ENCODE data around the gene CPXM1. TPM values are rescaled to one million over a fixed set of nuclear protein-coding genes. Genes with fewer than 3 reads are reported as not detected.

The CPXM1 gene
- total and polyA plus RNA-seq, 9 of the 15 experiments (the other 6 are each of a cell fraction or from before 2014, with no cell fraction given): 0.04 to 1.1 (median 0.37) TPM; not detected in 2

DNA sequence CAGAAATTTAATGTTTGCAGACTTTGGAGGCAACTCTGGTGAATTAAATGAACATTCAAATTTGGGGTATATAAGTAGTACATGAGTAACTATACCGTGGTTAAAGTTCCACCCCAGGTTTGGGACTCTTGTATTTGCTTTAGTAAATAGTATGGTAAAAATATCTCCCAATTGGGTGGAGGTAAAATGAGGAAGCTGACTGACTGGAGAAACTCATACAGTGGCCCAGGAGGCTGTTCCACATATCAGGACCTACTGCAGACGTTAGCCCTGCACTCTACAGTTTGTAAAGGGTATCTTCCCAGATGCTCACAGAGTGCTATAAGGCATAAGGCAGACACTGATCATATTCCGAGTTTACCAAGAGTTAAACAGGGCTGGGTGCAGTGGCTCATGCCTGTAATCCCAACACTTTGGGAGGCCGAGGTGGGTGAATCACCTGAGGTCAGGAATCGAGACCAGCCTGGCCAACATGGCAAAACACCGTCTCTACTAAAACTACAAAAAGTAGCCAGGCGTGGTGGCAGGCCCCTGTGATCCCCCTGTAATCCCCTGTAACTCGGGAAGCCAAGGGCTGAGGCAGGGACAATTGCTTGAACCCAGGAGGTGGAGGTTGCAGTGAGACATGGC, 53.7 kb downstream of the CPXM1 start:
- no TSS peak for BruUV-seq (replicated peaks)
- H3K4me2 ChIP-seq (ENCODE audit: insufficient read depth, low read length): no peak overlapping the region
- H3K9me1 ChIP-seq (ENCODE audit: control insufficient read depth, insufficient read depth, low read length): no peaks in the 10 kb centered on the region
- no peaks in the 10 kb centered on the region for H3K36me3 ChIP-seq (ENCODE audit: control insufficient read depth, insufficient read depth, low read length)
- 2% methylated on average over 8 of the region's 8 CpGs for WGBS (ENCODE audit: insufficient coverage, low coverage, missing lambda C conversion rate)
- no peak overlapping the region for H3K27ac ChIP-seq (ENCODE audit: extremely low read depth, low read depth, low read length)
- POLR2A ChIA-PET: interaction anchor here (0.9 kb wide), 1 partner anchor 10 kb away, joined by 3 read pairs; no protein-coding TSS in a partner anchor
- no peak for FAIRE-seq
- in situ Hi-C loops (cut with MboI): no loop called here
- no peak overlapping the region for H3K9ac ChIP-seq (ENCODE audit: insufficient read depth in 1 of 2, low read depth in 2 of 2, low read length in 2 of 2)
- no peaks in the 10 kb centered on the region for H4K20me1 ChIP-seq (replicated peaks; ENCODE audit: control insufficient read depth, insufficient read depth, low read length)
- no peak overlapping the region for H2AFZ ChIP-seq (ENCODE audit: low read depth, low read length)
- DNase-seq (ENCODE audit: extremely low read depth in 1 of 4, low spot score in 3 of 4): no peak
- peaks cover 2 to 25% of the 10 kb centered on the region in 2 experiments; a peak in 4 of 5 replicates for H3K4me1 ChIP-seq (replicated peaks in 1 of 2; ENCODE audit: control insufficient read depth in 2 of 2, insufficient read depth in 2 of 2, low read length in 2 of 2)
- no peak overlapping the region for H3K4me3 ChIP-seq
- CTCF ChIA-PET (ENCODE audit: low intra/inter-chr PET ratio): no interaction called here
- no peaks in the 10 kb centered on the region for H3K9me3 ChIP-seq (replicated peaks; ENCODE audit: control insufficient read depth, insufficient read depth, low read depth, low read length)
- ATAC-seq: no peak
- H3K27me3 ChIP-seq (ENCODE audit: control insufficient read depth in 2 of 2, insufficient read depth in 2 of 2, low read length in 2 of 2): peaks cover 0 to 43% of the 10 kb centered on the region in 2 experiments; a peak in 2 of 5 replicates
- intact Hi-C loops (cut with micrococcal nuclease): no loop called here
- no peaks in the 10 kb centered on the region for H3K79me2 ChIP-seq (ENCODE audit: control insufficient read depth, insufficient read depth, low read length)
- TF ChIP-seq, protein P1, sequence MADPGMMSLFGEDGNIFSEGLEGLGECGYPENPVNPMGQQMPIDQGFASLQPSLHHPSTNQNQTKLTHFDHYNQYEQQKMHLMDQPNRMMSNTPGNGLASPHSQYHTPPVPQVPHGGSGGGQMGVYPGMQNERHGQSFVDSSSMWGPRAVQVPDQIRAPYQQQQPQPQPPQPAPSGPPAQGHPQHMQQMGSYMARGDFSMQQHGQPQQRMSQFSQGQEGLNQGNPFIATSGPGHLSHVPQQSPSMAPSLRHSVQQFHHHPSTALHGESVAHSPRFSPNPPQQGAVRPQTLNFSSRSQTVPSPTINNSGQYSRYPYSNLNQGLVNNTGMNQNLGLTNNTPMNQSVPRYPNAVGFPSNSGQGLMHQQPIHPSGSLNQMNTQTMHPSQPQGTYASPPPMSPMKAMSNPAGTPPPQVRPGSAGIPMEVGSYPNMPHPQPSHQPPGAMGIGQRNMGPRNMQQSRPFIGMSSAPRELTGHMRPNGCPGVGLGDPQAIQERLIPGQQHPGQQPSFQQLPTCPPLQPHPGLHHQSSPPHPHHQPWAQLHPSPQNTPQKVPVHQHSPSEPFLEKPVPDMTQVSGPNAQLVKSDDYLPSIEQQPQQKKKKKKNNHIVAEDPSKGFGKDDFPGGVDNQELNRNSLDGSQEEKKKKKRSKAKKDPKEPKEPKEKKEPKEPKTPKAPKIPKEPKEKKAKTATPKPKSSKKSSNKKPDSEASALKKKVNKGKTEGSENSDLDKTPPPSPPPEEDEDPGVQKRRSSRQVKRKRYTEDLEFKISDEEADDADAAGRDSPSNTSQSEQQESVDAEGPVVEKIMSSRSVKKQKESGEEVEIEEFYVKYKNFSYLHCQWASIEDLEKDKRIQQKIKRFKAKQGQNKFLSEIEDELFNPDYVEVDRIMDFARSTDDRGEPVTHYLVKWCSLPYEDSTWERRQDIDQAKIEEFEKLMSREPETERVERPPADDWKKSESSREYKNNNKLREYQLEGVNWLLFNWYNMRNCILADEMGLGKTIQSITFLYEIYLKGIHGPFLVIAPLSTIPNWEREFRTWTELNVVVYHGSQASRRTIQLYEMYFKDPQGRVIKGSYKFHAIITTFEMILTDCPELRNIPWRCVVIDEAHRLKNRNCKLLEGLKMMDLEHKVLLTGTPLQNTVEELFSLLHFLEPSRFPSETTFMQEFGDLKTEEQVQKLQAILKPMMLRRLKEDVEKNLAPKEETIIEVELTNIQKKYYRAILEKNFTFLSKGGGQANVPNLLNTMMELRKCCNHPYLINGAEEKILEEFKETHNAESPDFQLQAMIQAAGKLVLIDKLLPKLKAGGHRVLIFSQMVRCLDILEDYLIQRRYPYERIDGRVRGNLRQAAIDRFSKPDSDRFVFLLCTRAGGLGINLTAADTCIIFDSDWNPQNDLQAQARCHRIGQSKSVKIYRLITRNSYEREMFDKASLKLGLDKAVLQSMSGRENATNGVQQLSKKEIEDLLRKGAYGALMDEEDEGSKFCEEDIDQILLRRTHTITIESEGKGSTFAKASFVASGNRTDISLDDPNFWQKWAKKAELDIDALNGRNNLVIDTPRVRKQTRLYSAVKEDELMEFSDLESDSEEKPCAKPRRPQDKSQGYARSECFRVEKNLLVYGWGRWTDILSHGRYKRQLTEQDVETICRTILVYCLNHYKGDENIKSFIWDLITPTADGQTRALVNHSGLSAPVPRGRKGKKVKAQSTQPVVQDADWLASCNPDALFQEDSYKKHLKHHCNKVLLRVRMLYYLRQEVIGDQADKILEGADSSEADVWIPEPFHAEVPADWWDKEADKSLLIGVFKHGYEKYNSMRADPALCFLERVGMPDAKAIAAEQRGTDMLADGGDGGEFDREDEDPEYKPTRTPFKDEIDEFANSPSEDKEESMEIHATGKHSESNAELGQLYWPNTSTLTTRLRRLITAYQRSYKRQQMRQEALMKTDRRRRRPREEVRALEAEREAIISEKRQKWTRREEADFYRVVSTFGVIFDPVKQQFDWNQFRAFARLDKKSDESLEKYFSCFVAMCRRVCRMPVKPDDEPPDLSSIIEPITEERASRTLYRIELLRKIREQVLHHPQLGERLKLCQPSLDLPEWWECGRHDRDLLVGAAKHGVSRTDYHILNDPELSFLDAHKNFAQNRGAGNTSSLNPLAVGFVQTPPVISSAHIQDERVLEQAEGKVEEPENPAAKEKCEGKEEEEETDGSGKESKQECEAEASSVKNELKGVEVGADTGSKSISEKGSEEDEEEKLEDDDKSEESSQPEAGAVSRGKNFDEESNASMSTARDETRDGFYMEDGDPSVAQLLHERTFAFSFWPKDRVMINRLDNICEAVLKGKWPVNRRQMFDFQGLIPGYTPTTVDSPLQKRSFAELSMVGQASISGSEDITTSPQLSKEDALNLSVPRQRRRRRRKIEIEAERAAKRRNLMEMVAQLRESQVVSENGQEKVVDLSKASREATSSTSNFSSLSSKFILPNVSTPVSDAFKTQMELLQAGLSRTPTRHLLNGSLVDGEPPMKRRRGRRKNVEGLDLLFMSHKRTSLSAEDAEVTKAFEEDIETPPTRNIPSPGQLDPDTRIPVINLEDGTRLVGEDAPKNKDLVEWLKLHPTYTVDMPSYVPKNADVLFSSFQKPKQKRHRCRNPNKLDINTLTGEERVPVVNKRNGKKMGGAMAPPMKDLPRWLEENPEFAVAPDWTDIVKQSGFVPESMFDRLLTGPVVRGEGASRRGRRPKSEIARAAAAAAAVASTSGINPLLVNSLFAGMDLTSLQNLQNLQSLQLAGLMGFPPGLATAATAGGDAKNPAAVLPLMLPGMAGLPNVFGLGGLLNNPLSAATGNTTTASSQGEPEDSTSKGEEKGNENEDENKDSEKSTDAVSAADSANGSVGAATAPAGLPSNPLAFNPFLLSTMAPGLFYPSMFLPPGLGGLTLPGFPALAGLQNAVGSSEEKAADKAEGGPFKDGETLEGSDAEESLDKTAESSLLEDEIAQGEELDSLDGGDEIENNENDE (IDR thresholded peaks at IDR 0.05; ENCODE audit: low read depth, low read length): no peak
- TF ChIP-seq TAF9B (IDR thresholded peaks at IDR 0.05; ENCODE audit: partially characterized antibody) (no peak), U2AF2 (optimal IDR thresholded peaks at IDR 0.05; ENCODE audit: low read depth, low read length) (no peak), ZNF780A (CRISPR knock-in tag; IDR thresholded peaks at IDR 0.05) (no peak), BRD9 (IDR thresholded peaks at IDR 0.05; ENCODE audit: low read depth, partially characterized antibody) (no peak), SMARCA4 (IDR thresholded peaks at IDR 0.05) (no peak), LCOR (CRISPR knock-in tag; IDR thresholded peaks at IDR 0.05) (no peak), CTBP1 (IDR thresholded peaks at IDR 0.05; ENCODE audit: borderline replicate concordance) (no peak)
- TF ChIP-seq, protein P2, sequence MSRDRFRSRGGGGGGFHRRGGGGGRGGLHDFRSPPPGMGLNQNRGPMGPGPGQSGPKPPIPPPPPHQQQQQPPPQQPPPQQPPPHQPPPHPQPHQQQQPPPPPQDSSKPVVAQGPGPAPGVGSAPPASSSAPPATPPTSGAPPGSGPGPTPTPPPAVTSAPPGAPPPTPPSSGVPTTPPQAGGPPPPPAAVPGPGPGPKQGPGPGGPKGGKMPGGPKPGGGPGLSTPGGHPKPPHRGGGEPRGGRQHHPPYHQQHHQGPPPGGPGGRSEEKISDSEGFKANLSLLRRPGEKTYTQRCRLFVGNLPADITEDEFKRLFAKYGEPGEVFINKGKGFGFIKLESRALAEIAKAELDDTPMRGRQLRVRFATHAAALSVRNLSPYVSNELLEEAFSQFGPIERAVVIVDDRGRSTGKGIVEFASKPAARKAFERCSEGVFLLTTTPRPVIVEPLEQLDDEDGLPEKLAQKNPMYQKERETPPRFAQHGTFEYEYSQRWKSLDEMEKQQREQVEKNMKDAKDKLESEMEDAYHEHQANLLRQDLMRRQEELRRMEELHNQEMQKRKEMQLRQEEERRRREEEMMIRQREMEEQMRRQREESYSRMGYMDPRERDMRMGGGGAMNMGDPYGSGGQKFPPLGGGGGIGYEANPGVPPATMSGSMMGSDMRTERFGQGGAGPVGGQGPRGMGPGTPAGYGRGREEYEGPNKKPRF (IDR thresholded peaks at IDR 0.05; ENCODE audit: low read depth, low read length): no peak

Measured in K562 (cell line).